ENCODE results near the gene VTI1A. TPM values are rescaled to one million over a fixed set of nuclear protein-coding genes. Genes with fewer than 3 reads are reported as not detected.

VTI1A gene
- total and polyA plus RNA-seq, 3 donors from 2014 or later = 25.5 to 85.9 (median 63.4) TPM

- intact Hi-C loops (cut with DNase I; ENCODE audit: low total_unique reads) = no loop called here
- 87 to 90% methylated on average over 7 of the region's 7 CpGs for WGBS, 2 donors
- no peaks in the 10 kb centered on the region for H3K4me1 ChIP-seq
Measured at GRCh38 chr10:112698133-112698817, 251.3 kb downstream of the VTI1A start.

GRCh38 chr10:112698818-112699164, 251.8 kb downstream of the VTI1A start:
- no peaks in the 10 kb centered on the region for H3K9me3 ChIP-seq
- intact Hi-C loops (cut with DNase I; ENCODE audit: low total_unique reads) = no loop called here
- no peaks in the 10 kb centered on the region for H3K27me3 ChIP-seq
- H3K4me1 ChIP-seq = no peaks in the 10 kb centered on the region
- TF ChIP-seq CTCF (IDR thresholded peaks at IDR 0.05) (no peak), POLR2A (IDR thresholded peaks at IDR 0.05) (no peak)
- no peaks in the 10 kb centered on the region for H3K36me3 ChIP-seq (ENCODE audit: low read depth, missing control alignments)
- H3K4me3 ChIP-seq = no peak overlapping the region
- 94 to 96% methylated on average over 5 of the region's 5 CpGs for WGBS, 2 donors
- DNase-seq = no peak
- no peak overlapping the region for H3K27ac ChIP-seq

More at GRCh38 chr10:112698133-112698817, 251.3 kb downstream of the VTI1A start:
- H3K9me3 ChIP-seq = no peaks in the 10 kb centered on the region
- no peak for DNase-seq
- H3K36me3 ChIP-seq (ENCODE audit: low read depth, missing control alignments) = no peaks in the 10 kb centered on the region
- no peaks in the 10 kb centered on the region for H3K27me3 ChIP-seq
- H3K27ac ChIP-seq = no peak overlapping the region
- no peak overlapping the region for H3K4me3 ChIP-seq
- TF ChIP-seq CTCF (IDR thresholded peaks at IDR 0.05) = no peak
- no peak for TF ChIP-seq POLR2A (IDR thresholded peaks at IDR 0.05)

- H3K9me3 ChIP-seq = no peaks in the 10 kb centered on the region
- TF ChIP-seq POLR2A (IDR thresholded peaks at IDR 0.05) = no peak
- TF ChIP-seq CTCF (IDR thresholded peaks at IDR 0.05) = no peak
- no peak overlapping the region for H3K27ac ChIP-seq
- no peak overlapping the region for H3K4me3 ChIP-seq
- no peaks in the 10 kb centered on the region for H3K36me3 ChIP-seq (ENCODE audit: low read depth, missing control alignments)
- no peak for DNase-seq
- intact Hi-C loops (cut with DNase I; ENCODE audit: low total_unique reads) = no loop called here
- no peaks in the 10 kb centered on the region for H3K4me1 ChIP-seq
- no peaks in the 10 kb centered on the region for H3K27me3 ChIP-seq
Measured at GRCh38 chr10:112700215-112700671, 253.2 kb downstream of the VTI1A start.

- WGBS, 2 donors = 67 to 72% methylated on average over 4 of the region's 4 CpGs
- intact Hi-C loops (cut with DNase I; ENCODE audit: low total_unique reads) = no loop called here
Measured at GRCh38 chr10:112701211-112701877, 254.3 kb downstream of the VTI1A start.

More at GRCh38 chr10:112701211-112701877, 254.3 kb downstream of the VTI1A start:
- Histone ChIP-seq H3K9me3 (no peaks in the 10 kb centered on the region), H3K4me1 (no peaks in the 10 kb centered on the region), H3K36me3 (ENCODE audit: low read depth, missing control alignments) (no peaks in the 10 kb centered on the region), H3K4me3 (no peak overlapping the region), H3K27me3 (no peaks in the 10 kb centered on the region), H3K27ac (no peak overlapping the region)
- TF ChIP-seq POLR2A (IDR thresholded peaks at IDR 0.05) = no peak
- TF ChIP-seq CTCF (IDR thresholded peaks at IDR 0.05) = no peak
- DNase-seq = no peak
